Uterus (tissue), 4 donors: ENCODE data around the gene SLC35F3. TPM values are rescaled to one million over a fixed set of nuclear protein-coding genes. Genes with fewer than 3 reads are reported as not detected.

Experiments
- DNase-seq, 2 donors: peaks; one replicate each; pipeline ENCODE4 v3.0.0-alpha.2; 2019 to 2020
- H3K27ac ChIP-seq, 2 donors: fragments of 200-600 bp; sonication (generic); 1 replicate in 1 of 2; 2 replicates in 1 of 2; pipeline ENCODE4 v1.5.1; 2016 to 2018
- H3K27me3 ChIP-seq, 2 donors: fragments of 200-600 bp; sonication (generic); one replicate each; pipeline ENCODE4 v1.5.1; 2018 to 2019; ENCODE audit warnings: control low read depth in 1 of 2
- H3K36me3 ChIP-seq, 2 donors: fragments of 200-600 bp; sonication (generic); one replicate each; pipeline ENCODE4 v1.5.1; 2019; ENCODE audit warnings: control low read depth in 1 of 2
- H3K4me1 ChIP-seq, 2 donors: fragments of 200-600 bp; sonication (generic); one replicate each; pipeline ENCODE4 v1.5.1; 2018 to 2019; ENCODE audit warnings: control low read depth in 1 of 2
- H3K4me3 ChIP-seq, 2 donors: fragments of 200-600 bp; sonication (generic); 1 replicate in 1 of 2; 2 replicates in 1 of 2; pipeline ENCODE4 v1.5.1; 2018 to 2019; ENCODE audit warnings: mild to moderate bottlenecking in 1 of 2
- H3K9me3 ChIP-seq, 2 donors: fragments of 200-600 bp; sonication (generic); one replicate each; pipeline ENCODE4 v1.5.1; 2019; ENCODE audit warnings: control low read depth in 1 of 2
- POLR2A ChIP-seq, 2 donors: fragments of 450-650 bp; IDR thresholded peaks; one replicate each; pipeline ENCODE4 v1.6.1; 2016; ENCODE audit warnings: antibody characterized with exemption in 2 of 2, mild to moderate bottlenecking in 1 of 2, moderate library complexity in 1 of 2
- intact Hi-C: fragments of 100-400 bp; cut with DNase I; formaldehyde crosslinking; loops from one replicate; pipeline ENCODE4 v1.15.1; 2023; ENCODE audit warnings: low total_unique reads
- total RNA-seq, 4 donors: library from RNA; depleted of rRNA in 3 of 4; stranded (reverse); fragments of >200 nt in 3 of 4; gene quantifications; one replicate each; pipeline versions ENCODE4 v1.1.0 to v1.2.4, GENCODE V29; 2014 to 2023
- TF ChIP-seq, protein P1 (sequence below), 4 experiments: fragments of 200-600 bp in 2 of 4; fragments of 450-650 bp in 2 of 4; sonication (generic) in 2 of 4; IDR thresholded peaks; one replicate each; pipeline ENCODE4 v1.5.1; 2016 to 2019; ENCODE audit warnings: antibody characterized with exemption in 4 of 4, mild to moderate bottlenecking in 2 of 4, moderate library complexity in 1 of 4
- donor health status: DM: yes; HTN: yes; CAD: no.

The SLC35F3 gene
- total RNA-seq, 4 donors from 2014 or later = 0.24 to 0.62 (median 0.26) TPM; not detected in 1

DNA sequence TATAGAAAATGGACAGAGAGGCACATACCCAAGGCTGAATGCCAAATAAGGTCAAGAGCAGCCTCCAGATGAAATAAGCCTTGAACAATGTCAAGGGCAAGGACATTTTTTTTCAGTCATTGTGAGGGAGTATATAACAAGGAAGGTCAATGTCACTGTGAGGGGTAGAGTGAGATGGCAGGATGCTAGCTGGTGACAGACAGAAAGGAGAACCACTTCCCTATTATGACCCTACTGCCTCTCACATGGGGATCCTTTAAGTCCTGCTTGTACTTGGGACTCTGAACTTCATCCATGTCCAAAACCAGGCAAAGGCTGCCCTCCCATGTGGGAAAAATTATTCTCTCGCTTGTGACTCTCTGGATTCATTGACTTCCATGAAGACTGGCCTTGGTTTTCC, 349.3 kb downstream of the SLC35F3 start:
- no peak for TF ChIP-seq POLR2A (IDR thresholded peaks at IDR 0.05)
- TF ChIP-seq, protein P1, sequence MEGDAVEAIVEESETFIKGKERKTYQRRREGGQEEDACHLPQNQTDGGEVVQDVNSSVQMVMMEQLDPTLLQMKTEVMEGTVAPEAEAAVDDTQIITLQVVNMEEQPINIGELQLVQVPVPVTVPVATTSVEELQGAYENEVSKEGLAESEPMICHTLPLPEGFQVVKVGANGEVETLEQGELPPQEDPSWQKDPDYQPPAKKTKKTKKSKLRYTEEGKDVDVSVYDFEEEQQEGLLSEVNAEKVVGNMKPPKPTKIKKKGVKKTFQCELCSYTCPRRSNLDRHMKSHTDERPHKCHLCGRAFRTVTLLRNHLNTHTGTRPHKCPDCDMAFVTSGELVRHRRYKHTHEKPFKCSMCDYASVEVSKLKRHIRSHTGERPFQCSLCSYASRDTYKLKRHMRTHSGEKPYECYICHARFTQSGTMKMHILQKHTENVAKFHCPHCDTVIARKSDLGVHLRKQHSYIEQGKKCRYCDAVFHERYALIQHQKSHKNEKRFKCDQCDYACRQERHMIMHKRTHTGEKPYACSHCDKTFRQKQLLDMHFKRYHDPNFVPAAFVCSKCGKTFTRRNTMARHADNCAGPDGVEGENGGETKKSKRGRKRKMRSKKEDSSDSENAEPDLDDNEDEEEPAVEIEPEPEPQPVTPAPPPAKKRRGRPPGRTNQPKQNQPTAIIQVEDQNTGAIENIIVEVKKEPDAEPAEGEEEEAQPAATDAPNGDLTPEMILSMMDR (IDR thresholded peaks at IDR 0.05) = no peak
- no peaks in the 10 kb centered on the region for H3K4me1 ChIP-seq
- H3K36me3 ChIP-seq = no peaks in the 10 kb centered on the region
- H3K9me3 ChIP-seq = no peaks in the 10 kb centered on the region
- DNase-seq = no peak
- intact Hi-C loops = no loop called here
- no peaks in the 10 kb centered on the region for H3K27me3 ChIP-seq
- no peak overlapping the region for H3K27ac ChIP-seq
- H3K4me3 ChIP-seq = no peak overlapping the region

GRCh38 chr1:234256359-234256758, 351.9 kb downstream of the SLC35F3 start:
- Histone ChIP-seq H3K36me3 (no peaks in the 10 kb centered on the region), H3K4me3 (no peak overlapping the region), H3K9me3 (no peaks in the 10 kb centered on the region), H3K27ac (no peak overlapping the region), H3K4me1 (no peaks in the 10 kb centered on the region), H3K27me3 (no peaks in the 10 kb centered on the region)
- intact Hi-C loops = no loop called here
- DNase-seq = no peak
- TF ChIP-seq, protein P1 (IDR thresholded peaks at IDR 0.05) = no peak
- TF ChIP-seq POLR2A (IDR thresholded peaks at IDR 0.05) = no peak

- Histone ChIP-seq H3K4me1 (no peaks in the 10 kb centered on the region), H3K27me3 (no peaks in the 10 kb centered on the region), H3K27ac (no peak overlapping the region), H3K36me3 (no peaks in the 10 kb centered on the region), H3K4me3 (no peak overlapping the region), H3K9me3 (no peaks in the 10 kb centered on the region)
- TF ChIP-seq, protein P1 (IDR thresholded peaks at IDR 0.05) = no peak
- no peak for TF ChIP-seq POLR2A (IDR thresholded peaks at IDR 0.05)
- intact Hi-C loops = no loop called here
- DNase-seq = no peak
These were observed 353.6 kb downstream of the SLC35F3 start for GRCh38 chr1:234258071-234258470.

GRCh38 chr1:234260578-234260977, 356.1 kb downstream of the SLC35F3 start:
- H3K4me3 ChIP-seq = no peak overlapping the region
- intact Hi-C loops = no loop called here
- no peaks in the 10 kb centered on the region for H3K4me1 ChIP-seq
- TF ChIP-seq, protein P1 (IDR thresholded peaks at IDR 0.05) = no peak
- no peak for TF ChIP-seq POLR2A (IDR thresholded peaks at IDR 0.05)
- H3K36me3 ChIP-seq = no peaks in the 10 kb centered on the region
- H3K27ac ChIP-seq = no peak overlapping the region
- no peak for DNase-seq
- H3K9me3 ChIP-seq = no peaks in the 10 kb centered on the region
- H3K27me3 ChIP-seq = no peaks in the 10 kb centered on the region

DNA sequence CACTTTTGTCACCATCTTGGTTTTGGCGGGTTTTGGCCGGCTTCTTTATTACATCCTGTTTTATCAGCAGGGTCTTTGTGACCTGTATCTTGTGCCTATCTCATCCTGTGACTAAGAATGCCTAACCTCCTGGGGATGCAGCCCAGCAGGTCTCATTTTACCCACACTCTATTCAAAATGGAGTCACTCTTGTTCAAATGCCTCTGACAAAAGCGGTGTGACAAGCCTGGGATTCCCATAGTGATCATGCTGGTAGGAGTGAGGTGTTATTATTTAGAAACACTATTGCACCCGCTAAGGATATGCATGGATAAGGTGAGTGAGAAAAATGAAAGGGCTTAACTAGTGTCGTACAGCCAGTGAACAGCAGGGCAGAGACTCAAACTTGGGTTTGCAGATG, 357.1 kb downstream of the SLC35F3 start:
- no peak overlapping the region for H3K4me3 ChIP-seq
- H3K4me1 ChIP-seq = no peaks in the 10 kb centered on the region
- H3K9me3 ChIP-seq = no peaks in the 10 kb centered on the region
- H3K36me3 ChIP-seq = no peaks in the 10 kb centered on the region
- DNase-seq = no peak
- H3K27ac ChIP-seq = no peak overlapping the region
- TF ChIP-seq POLR2A (IDR thresholded peaks at IDR 0.05) = no peak
- intact Hi-C loops = no loop called here
- H3K27me3 ChIP-seq = no peaks in the 10 kb centered on the region
